Activated T-cell treated with anti-CD3 and anti-CD28 coated beads, Interleukin-2, amount 50 U/mL, for 72 hours (primary cell): ENCODE results near the gene DNAH1. TPM values are rescaled to one million over a fixed set of nuclear protein-coding genes. Genes with fewer than 3 reads are reported as not detected.
A peak's percentile ranks its signal among the peaks of the same experiment; 100 is the strongest.

Experiments used
- ATAC-seq, 2 donors: fragments of 150-1000 bp; cut with Tn5 transposase; replicated peaks in 1 of 2; 2 replicates each; pipeline ENCODE4 v1.10.0; 2021; ENCODE audit warnings: moderate library complexity in 2 of 2, mild to moderate bottlenecking in 1 of 2
- DNase-seq, 2 donors: peaks; one replicate each; pipeline ENCODE4 v3.0.0; 2021 to 2022; ENCODE audit warnings: mixed read lengths in 1 of 2
- H3K27ac Mint-ChIP-seq: one replicate; pipeline ENCODE4 v1.8.0; 2022; ENCODE audit warnings: mild to moderate bottlenecking, moderate library complexity, mixed read lengths
- H3K27me3 Mint-ChIP-seq: one replicate; pipeline ENCODE4 v1.8.0; 2022; ENCODE audit warnings: low read depth, mixed read lengths
- H3K36me3 Mint-ChIP-seq, 2 donors: one replicate each; pipeline ENCODE4 v1.8.0; 2022; ENCODE audit warnings: mixed read lengths in 2 of 2, mild to moderate bottlenecking in 1 of 2; ENCODE audit not compliant: insufficient read depth in 2 of 2
- H3K4me1 Mint-ChIP-seq: one replicate; pipeline ENCODE4 v1.8.0; 2022; ENCODE audit warnings: low read depth, mixed read lengths
- H3K4me3 Mint-ChIP-seq, 2 donors: one replicate each; pipeline ENCODE4 v1.8.0; 2022; ENCODE audit warnings: mild to moderate bottlenecking in 2 of 2, mixed read lengths in 2 of 2, moderate library complexity in 2 of 2
- H3K9me3 Mint-ChIP-seq, 2 donors: one replicate each; pipeline ENCODE4 v1.8.0; 2022; ENCODE audit warnings: mixed read lengths in 2 of 2
- total RNA-seq, 2 donors: library from RNA; stranded (reverse); gene quantifications; one replicate each; pipeline ENCODE4 v1.2.3, GENCODE V29; 2022

DNAH1 gene
- total RNA-seq, 2 donors from 2014 or later = 31.4 to 32.4 TPM

GRCh38 chr3:52355526-52355925, 39.4 kb downstream of the DNAH1 start:
- H3K27me3 Mint-ChIP-seq = no peaks in the 10 kb centered on the region
- H3K9me3 Mint-ChIP-seq = no peaks in the 10 kb centered on the region
- ATAC-seq (no peak), DNase-seq (no peak)
- no peaks in the 10 kb centered on the region for H3K36me3 Mint-ChIP-seq
- H3K4me1 Mint-ChIP-seq = no peaks in the 10 kb centered on the region
- H3K4me3 Mint-ChIP-seq = no peak overlapping the region
- H3K27ac Mint-ChIP-seq = no peak overlapping the region

- DNase-seq = no peak
- no peaks in the 10 kb centered on the region for H3K9me3 Mint-ChIP-seq
- no peaks in the 10 kb centered on the region for H3K36me3 Mint-ChIP-seq
- no peaks in the 10 kb centered on the region for H3K4me1 Mint-ChIP-seq
- no peak for ATAC-seq
- H3K27me3 Mint-ChIP-seq = no peaks in the 10 kb centered on the region
- no peak overlapping the region for H3K27ac Mint-ChIP-seq
- H3K4me3 Mint-ChIP-seq = no peak overlapping the region
Observed at GRCh38 chr3:52356126-52356525, 40.0 kb downstream of the DNAH1 start.

GRCh38 chr3:52357151-52358080, 41.3 kb downstream of the DNAH1 start:
- Mint-ChIP-seq H3K4me1 (no peaks in the 10 kb centered on the region), H3K36me3 (no peaks in the 10 kb centered on the region), H3K9me3 (no peaks in the 10 kb centered on the region), H3K27ac (no peak overlapping the region), H3K4me3 (no peak overlapping the region), H3K27me3 (no peaks in the 10 kb centered on the region)
- no peak for ATAC-seq
- DNase-seq = no peak

GRCh38 chr3:52358362-52358940, 42.3 kb downstream of the DNAH1 start:
- Mint-ChIP-seq H3K4me1 (no peaks in the 10 kb centered on the region), H3K27me3 (no peaks in the 10 kb centered on the region), H3K9me3 (no peaks in the 10 kb centered on the region), H3K4me3 (no peak overlapping the region), H3K36me3 (no peaks in the 10 kb centered on the region), H3K27ac (no peak overlapping the region)
- ATAC-seq = no peak
- DNase-seq = no peak

GRCh38 chr3:52359116-52359855, 43.2 kb downstream of the DNAH1 start:
- H3K36me3 Mint-ChIP-seq = no peaks in the 10 kb centered on the region
- DNase-seq (no peak), ATAC-seq (no peak)
- peak overlapping the region; percentile 31 for H3K27ac Mint-ChIP-seq
- no peaks in the 10 kb centered on the region for H3K27me3 Mint-ChIP-seq
- no peak overlapping the region for H3K4me3 Mint-ChIP-seq
- no peaks in the 10 kb centered on the region for H3K9me3 Mint-ChIP-seq
- H3K4me1 Mint-ChIP-seq = no peaks in the 10 kb centered on the region

GRCh38 chr3:52361011-52361410, 44.9 kb downstream of the DNAH1 start:
- ATAC-seq (no peak), DNase-seq (no peak)
- H3K9me3 Mint-ChIP-seq = no peaks in the 10 kb centered on the region
- no peaks in the 10 kb centered on the region for H3K36me3 Mint-ChIP-seq
- H3K27ac Mint-ChIP-seq = no peak overlapping the region
- no peak overlapping the region for H3K4me3 Mint-ChIP-seq
- H3K4me1 Mint-ChIP-seq = no peaks in the 10 kb centered on the region
- no peaks in the 10 kb centered on the region for H3K27me3 Mint-ChIP-seq

- Mint-ChIP-seq H3K27me3 (no peaks in the 10 kb centered on the region), H3K9me3 (no peaks in the 10 kb centered on the region), H3K4me1 (no peaks in the 10 kb centered on the region), H3K36me3 (no peaks in the 10 kb centered on the region), H3K27ac (no peak overlapping the region), H3K4me3 (no peak overlapping the region)
- DNase-seq (no peak), ATAC-seq (no peak)
Observed at GRCh38 chr3:52361454-52361853, 45.3 kb downstream of the DNAH1 start.

GRCh38 chr3:52361898-52362297, 45.8 kb downstream of the DNAH1 start:
- H3K9me3 Mint-ChIP-seq = no peaks in the 10 kb centered on the region
- H3K36me3 Mint-ChIP-seq = no peaks in the 10 kb centered on the region
- H3K4me1 Mint-ChIP-seq = no peaks in the 10 kb centered on the region
- no peak overlapping the region for H3K4me3 Mint-ChIP-seq
- DNase-seq = no peak
- no peaks in the 10 kb centered on the region for H3K27me3 Mint-ChIP-seq
- no peak for ATAC-seq
- no peak overlapping the region for H3K27ac Mint-ChIP-seq

GRCh38 chr3:52364322-52365035, 48.4 kb downstream of the DNAH1 start:
- ATAC-seq (no peak), DNase-seq (no peak)
- Mint-ChIP-seq H3K9me3 (no peaks in the 10 kb centered on the region), H3K4me1 (no peaks in the 10 kb centered on the region), H3K36me3 (no peaks in the 10 kb centered on the region), H3K4me3 (no peak overlapping the region), H3K27ac (no peak overlapping the region), H3K27me3 (no peaks in the 10 kb centered on the region)

- H3K4me3 Mint-ChIP-seq = no peak overlapping the region
- H3K4me1 Mint-ChIP-seq = no peaks in the 10 kb centered on the region
- no peaks in the 10 kb centered on the region for H3K36me3 Mint-ChIP-seq
- H3K27ac Mint-ChIP-seq = no peak overlapping the region
- ATAC-seq (no peak), DNase-seq (no peak)
- H3K27me3 Mint-ChIP-seq = no peaks in the 10 kb centered on the region
- no peaks in the 10 kb centered on the region for H3K9me3 Mint-ChIP-seq
Observed at GRCh38 chr3:52366527-52366926, 50.4 kb downstream of the DNAH1 start.

GRCh38 chr3:52367891-52368880, 52.1 kb downstream of the DNAH1 start:
- H3K9me3 Mint-ChIP-seq = no peaks in the 10 kb centered on the region
- H3K4me1 Mint-ChIP-seq = peaks cover 10% of the 10 kb centered on the region
- ATAC-seq (no peak), DNase-seq (no peak)
- H3K27me3 Mint-ChIP-seq = no peaks in the 10 kb centered on the region
- H3K36me3 Mint-ChIP-seq = no peaks in the 10 kb centered on the region
- H3K4me3 Mint-ChIP-seq = no peak overlapping the region
- H3K27ac Mint-ChIP-seq = no peak overlapping the region

- peaks cover 14% of the 10 kb centered on the region for H3K4me1 Mint-ChIP-seq
- H3K27ac Mint-ChIP-seq = no peak overlapping the region
- no peak for ATAC-seq
- no peaks in the 10 kb centered on the region for H3K36me3 Mint-ChIP-seq
- DNase-seq = no peak
- H3K9me3 Mint-ChIP-seq = no peaks in the 10 kb centered on the region
- H3K4me3 Mint-ChIP-seq = no peak overlapping the region
- H3K27me3 Mint-ChIP-seq = no peaks in the 10 kb centered on the region
Observed at GRCh38 chr3:52370531-52370930, 54.4 kb downstream of the DNAH1 start.
